ENCODE measurements around the gene DSCAML1.
"Not testable (repeated sequence)": the region's sequence is repeated elsewhere in the genome, so short reads cannot be mapped to it uniquely, and the experiment has no call there.

DSCAML1 gene

DNA sequence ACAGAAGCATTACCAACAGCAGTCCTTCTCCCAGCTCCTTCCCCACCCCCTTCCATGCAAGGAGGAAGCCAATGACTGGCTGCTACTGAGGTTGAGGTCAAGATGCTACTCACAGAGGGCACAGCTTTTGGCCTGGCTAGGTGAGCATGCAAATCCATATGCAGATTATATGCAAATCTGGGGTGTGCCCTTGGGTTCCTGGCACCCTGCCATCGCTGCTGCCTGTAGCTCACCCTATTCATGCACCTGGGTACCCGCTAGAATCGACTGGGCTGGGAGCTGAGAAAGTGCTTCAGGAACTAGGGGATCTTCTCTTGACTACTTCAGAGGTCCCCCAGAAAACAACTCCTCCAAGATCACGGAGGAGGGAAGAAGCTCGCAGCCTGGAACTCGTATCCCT lies 4.0 kb downstream of the DSCAML1 start:
- no peak for DNase-seq (ENCODE audit: low read depth)

DNA sequence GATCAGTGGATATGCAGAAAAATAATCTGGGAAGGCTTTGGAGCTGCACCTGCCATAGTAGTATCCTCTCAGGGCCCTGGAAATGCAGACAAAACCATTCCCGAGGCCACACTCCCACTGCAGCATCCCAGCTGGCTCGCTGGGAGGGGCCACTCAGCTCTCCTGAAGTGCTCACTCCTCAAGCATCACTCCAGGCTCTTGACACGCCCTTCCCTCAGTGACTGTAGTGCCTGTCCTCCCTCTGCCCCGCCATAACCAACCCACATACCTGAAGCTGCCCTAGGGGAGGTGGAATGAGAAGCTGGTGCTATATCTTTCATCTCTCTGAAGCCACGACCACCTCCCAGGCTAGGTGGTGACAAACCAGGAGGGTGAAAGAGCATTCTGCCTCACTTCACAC lies 4.8 kb downstream of the DSCAML1 start:
- no peak for DNase-seq (ENCODE audit: low read depth)

DNA sequence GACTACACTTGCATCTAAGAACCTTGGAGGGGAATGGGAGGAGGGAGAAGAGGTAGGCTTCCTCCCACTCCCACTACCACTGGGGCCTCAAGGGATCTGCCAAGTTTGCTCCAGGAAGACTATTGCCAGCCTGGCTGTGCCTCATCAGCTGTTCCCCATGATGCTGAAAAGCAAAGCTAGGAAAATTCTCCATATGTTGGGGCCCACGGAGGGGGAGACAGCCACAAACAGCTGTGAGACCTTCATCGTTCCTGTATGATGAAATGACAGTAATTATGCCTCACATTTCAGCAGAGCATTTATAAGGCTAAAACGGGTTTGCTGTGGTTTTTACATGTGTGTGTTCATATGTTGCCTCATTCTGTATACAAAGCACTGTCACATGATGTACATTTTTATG lies 6.7 kb downstream of the DSCAML1 start:
- no peak for DNase-seq (ENCODE audit: low read depth)

DNA sequence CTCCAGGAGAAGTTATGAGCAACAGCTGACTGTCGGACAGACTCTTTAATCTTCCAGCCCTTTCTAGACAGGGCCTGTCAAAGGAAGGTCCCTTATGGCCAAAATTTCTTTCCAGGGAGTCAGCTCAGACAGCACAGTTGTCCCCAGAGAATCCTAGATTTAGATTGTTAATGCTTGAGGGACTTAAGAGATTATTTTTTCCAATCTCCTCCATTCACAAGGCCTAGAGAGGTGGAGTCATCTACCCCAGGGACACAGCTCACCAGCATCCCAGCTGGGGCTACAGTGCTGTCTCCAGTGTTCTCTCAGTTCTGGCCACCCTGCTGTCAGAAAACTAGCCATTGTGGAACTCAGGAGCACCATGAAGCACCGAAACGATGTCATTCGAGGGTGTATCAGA lies 7.8 kb downstream of the DSCAML1 start:
- DNase-seq (ENCODE audit: low read depth), result no peak

DNA sequence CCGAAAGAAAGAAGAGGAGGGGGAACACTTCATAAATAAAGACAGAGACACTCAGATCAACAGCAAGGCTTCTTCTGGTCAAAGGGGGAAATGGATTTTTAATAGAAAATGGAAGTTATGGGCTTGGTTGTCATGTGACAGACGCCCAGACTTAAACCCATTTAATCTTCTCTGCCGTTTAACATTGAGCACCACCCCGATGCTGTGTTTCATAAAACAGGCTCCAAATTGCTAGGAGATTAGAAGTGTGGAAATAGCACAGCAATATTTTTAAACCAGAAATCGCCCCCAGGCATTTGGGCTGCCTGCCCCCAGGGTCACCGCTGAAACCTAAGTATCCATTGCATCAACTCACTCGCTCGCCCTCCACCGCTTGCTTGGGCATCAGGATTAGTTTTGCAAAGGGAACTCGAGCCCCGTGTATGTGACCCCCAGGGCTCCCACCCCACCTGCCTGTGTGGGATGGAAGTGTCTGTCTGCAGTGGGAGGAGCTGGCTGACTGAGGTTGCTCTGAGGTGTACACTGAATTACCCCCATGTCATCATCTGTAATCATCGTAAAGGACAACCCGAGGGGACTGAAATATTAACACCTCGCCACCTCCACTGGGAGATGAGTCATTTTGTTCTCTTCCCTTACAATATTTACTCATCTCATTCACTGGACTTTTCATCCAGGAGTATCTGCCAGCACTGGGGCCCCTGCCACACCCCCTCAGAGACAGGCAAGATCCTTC lies 10.7 kb downstream of the DSCAML1 start:
- DNase-seq (ENCODE audit: low read depth), result no peak

DNA sequence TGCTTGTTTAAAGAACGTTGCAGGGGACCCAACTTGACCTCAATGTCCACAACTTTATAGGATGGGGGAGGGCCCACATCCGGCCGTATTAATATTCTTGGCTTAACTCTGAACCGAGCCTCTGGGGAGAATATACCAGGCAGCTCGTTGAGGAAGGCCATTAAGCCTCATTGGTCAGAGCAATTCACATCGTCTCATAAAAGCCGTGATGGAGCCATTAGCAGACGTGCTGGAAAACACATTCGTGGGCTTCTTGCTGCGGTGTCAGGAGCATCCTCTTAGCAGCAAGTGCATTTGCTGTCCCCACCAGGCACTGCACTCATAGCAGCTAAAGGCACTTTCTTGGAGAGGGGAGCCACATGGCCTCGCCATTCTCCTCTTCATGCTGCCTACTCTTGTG lies 14.9 kb downstream of the DSCAML1 start:
- no peak for DNase-seq (ENCODE audit: low read depth)

DNA sequence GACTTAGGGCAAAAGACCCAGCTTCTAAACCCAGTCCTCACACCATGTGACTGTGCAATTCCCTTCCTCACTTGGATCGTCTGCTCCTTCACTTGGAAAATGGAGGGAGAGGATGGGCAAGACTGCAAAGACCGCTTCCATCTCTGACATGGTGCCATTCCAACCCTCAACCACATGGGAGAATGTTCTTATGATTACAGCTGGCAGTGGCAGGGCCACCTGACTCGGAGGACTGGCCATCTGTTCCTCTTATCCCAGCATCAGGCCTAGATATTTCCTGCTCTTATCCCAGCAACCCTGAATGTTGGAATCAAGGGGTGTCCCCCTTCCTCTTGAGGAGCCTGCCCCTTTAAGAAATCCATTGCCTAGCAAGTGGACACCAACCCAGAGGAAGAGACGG lies 15.4 kb downstream of the DSCAML1 start:
- no peak for DNase-seq (ENCODE audit: low read depth)

DNA sequence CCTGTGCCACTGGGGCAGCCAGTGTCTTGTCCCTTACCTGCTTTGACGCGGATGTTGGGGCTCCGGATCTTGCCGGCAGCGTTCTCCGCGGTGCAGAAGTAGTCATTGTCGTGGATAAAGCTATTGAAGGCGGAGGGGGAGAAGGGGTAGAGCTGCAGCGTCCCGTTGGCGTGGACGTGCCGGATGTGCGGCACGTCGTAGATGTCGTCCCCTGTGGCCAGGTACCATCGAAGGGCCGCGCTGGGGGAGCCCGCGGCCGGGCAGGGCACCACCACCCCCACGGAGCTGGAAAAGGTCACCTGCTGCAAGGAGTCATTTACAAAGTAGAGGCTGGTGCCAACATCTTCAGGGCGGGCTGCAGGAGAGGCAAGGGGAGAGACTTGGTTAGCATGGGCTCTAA lies 16.6 kb downstream of the DSCAML1 start:
- no peak for DNase-seq (ENCODE audit: low read depth)

DNA sequence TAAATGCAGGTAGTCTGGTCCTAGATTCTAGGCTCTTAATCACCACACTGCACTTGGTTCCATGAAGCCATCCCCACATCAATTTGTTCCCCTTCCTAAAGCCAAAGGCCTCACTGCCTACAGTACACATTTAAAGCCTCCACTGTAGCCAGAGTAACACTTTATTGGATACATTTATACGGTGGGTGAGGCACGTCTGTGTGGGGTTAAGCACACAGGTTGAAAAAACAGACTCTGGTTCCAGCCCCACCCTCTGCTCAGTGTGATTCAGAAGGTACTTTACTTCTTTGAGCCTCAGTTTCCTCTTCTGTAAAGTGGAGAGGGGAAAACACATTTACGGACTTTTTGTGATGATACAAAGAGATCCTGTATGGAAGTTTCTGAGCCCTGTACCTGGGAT lies 22.5 kb downstream of the DSCAML1 start:
- no peak for DNase-seq (ENCODE audit: low read depth)

DNA sequence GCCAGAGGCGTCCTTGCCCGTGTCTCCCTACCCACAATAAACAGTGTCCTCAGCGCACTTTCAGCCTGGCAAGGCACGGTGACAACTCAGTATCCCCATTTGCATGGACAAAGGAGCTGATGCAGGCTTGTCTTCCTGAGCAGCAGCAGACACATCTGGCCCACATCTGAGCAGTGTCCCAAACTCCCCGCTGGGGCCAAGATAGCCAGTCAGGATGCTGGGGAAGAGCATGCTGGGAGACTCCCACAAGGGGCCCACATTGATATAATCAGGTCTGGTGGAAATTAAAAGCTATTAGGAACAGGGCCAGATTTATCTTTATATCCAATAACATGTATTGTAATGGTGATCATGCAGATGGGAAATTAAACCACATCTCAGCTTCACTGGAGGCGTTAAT lies 24.7 kb downstream of the DSCAML1 start:
- DNase-seq (ENCODE audit: low read depth), result no peak

DNA sequence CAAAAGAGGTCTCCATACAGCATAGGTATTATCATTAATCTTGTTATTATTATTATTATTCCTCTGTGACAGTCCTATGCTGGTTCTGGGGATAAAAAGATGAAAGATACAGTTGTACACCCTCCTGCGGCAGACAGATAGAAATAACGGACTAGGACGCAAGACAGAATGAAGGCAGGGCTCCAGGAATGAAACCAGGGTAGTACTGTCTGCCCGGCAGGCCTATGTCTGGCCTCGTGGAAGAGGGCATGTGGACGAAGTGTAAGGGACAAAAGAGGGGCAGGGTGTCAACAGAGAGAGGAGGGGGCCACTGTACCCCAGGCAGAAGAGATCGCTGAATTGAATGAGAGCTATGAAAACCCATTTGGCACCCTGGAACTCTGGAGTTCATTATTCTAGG lies 25.2 kb downstream of the DSCAML1 start:
- DNase-seq (ENCODE audit: low read depth), result no peak

DNA sequence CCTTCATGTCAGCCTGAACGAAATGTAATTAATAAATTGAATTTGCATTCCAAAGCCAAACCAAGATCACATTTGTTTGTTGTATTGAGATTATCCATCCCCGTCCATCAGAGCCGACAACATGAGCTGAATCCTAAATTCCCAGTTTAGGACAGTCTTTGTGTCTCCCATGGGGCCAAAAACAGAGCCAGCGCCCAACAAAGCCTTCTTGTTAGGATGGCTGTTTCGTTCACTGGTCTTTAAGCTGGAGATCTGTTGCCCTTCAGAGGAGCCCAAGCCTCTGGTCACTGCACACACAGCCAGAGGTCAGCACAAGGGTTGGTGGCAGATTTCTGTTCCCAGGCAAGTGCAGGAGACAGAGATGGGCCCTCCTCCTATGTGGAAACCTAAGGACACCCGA lies 25.8 kb downstream of the DSCAML1 start:
- no peak for DNase-seq (ENCODE audit: low read depth)

DNA sequence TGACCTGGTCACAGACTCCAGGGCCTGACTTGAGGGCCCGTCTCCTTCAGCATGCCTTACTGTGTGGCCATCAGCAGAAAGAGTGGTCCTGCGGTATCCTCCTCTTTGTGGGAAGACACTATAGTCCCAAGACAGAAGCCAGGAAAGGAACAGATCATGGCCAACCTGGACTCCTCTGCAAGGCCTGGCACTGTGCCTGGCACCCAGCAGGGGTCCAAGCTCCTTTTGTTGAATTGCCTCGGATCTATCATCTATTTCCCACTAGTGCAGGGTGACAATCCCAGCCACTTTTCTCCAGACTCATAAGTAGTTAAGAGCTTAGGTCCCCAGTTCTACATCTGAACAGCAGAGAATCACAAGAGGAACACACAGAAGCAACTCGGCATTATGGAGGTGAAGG lies 27.0 kb downstream of the DSCAML1 start:
- DNase-seq (ENCODE audit: low read depth), result no peak

DNA sequence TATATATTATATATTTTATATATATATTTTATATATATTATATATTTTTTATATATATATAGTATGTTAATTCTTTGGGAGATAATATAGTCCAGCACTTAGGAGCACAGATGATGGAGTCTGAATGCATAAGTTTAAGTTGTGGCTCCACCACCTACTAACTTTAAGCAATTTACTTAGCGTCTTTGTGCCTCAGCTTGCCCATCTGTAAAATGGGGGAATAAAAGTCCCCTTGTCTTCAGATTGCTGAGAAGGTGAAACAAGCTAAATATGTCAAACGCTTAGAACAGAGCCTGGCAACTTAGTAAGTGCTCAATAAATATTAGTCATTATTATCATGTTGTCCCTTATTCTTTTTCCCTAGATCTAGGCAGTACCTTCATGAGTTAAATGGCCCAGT lies 27.5 kb downstream of the DSCAML1 start:
- DNase-seq (ENCODE audit: low read depth), result no peak

DNA sequence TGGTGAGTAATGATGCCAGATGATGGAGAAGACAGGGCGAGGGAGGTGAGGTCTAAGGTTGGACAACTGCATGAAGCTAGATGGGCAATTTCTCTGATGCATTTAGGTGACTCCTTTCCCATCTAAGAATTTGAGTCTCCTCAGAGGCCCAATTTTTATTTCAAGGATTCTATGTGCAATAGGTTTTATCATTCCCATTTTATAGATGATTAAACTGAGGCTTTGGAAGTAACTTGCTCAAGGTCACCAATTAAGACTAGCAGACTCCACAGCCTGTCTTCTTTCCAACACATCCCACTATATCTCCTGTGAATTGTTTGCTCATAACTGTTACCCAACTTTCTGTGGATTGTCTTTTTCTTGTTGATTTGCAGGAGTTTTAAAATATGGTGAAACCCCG lies 28.5 kb downstream of the DSCAML1 start:
- DNase-seq (ENCODE audit: low read depth), result no peak

DNA sequence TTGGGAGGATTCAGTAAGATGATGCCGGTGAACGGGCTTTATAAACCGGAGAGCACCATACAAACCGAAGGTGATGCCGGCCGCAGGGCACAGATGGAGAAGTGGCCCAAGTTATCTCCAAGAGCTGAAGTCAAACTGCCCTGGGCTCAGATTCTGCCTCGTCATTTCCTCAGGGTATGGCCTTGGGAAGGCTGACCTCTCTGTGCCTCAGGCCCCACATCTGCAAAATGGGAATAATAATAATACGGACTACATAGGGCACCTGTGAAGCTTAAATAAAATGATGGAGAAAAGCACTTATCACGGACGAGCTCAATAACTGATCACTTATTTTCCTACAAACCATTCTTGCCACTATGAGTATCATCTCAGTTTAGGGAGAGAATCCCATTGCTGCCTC lies 29.9 kb downstream of the DSCAML1 start:
- no peak for DNase-seq (ENCODE audit: low read depth)

DNA sequence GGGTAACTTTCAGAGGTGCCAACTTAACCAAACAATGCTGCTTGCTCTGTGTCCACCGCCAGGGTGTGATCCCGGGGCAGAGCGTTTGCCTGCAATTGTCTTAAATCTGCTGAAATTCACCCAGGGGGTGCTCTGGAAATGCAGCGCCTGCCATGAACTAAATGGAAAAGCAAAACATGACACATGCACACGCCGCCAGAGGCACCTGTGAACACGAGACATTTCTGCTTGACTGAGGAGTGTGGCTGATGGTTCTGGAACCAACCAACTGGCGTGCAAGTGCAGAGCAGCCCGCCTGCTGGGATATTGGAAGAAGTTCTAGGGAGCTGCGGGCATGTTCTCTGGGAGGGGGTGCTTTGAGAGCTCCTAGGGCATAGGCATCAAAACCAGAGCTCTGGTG lies 30.4 kb downstream of the DSCAML1 start:
- no peak for DNase-seq (ENCODE audit: low read depth)

DNA sequence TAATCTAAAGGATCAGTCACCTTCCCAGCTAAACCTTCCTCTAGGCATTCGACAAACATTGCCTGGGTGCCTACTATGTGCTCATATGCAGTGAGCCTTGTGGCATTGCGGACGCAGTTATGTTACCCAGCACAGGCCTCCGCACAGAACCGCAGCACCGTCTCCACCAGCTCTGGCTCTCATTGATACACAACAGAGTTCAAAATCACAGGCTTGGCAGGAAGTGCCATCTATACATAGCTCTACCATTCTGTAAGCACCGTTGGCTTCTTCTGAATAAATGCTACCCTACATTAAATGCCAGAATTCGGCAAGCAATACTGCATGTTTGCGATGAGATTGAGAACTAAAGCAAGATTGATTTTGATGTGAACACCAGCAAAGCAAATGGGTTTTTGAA lies 31.0 kb downstream of the DSCAML1 start:
- no peak for DNase-seq (ENCODE audit: low read depth)

DNA sequence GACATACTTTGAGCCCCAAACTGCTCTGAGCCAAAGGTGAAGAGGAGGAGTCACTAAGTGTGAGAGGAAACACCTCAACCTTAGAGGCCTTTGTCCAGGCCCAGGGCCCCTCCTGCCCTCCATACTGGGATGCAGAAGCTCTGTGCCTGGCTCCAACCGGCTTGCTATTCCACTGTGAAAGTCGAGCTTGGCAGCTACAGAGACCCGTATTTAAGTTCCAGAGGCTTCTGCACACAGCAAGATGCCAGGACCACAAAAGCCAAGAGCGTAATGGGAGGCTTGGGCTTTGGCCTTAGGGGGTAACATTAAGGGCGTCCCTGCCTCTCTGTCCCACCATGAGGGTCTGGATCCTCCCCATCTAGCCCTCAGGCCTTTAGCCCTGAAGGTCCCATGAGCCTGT lies 31.9 kb downstream of the DSCAML1 start:
- DNase-seq (ENCODE audit: low read depth), result no peak

DNA sequence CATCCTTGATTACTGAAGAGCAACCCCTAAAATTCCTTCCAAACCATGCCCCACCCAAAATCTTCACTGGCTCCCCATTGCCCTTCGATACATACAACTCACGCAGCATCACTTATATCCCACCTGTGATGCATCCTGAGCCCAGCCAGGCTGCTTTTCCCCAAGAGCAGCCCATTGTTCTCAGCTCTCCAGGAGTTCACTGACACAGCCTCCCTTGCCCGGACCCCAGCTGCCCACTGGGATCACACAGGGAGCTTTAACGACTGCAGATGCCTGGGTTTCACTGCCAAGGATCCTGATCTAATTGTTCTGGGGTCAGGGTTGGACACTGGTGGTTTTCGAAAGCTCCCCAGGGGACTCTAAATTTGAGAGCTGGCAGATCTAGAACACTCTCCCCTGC lies 33.6 kb downstream of the DSCAML1 start:
- not testable (repeated sequence) for DNase-seq (ENCODE audit: low read depth)

DNA sequence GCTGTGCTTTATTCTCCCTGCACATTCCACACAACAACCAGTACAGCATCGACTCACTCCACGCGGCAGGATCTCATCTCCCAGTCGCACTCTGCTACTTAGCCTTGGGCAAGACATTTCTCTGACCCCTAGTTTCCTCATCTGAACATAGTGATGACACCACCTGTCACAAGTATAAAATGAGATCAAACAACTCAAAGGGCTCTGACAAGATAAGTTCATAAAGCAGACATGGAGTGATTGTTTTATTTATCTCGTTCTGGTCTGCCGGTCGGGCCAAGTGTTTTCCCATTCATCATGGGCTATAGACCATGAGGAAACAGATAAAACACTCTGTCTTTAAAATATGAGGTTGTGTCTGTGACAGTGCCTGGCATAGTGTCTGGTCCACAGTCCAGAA lies 35.0 kb downstream of the DSCAML1 start:
- no peak for DNase-seq (ENCODE audit: low read depth)

DNA sequence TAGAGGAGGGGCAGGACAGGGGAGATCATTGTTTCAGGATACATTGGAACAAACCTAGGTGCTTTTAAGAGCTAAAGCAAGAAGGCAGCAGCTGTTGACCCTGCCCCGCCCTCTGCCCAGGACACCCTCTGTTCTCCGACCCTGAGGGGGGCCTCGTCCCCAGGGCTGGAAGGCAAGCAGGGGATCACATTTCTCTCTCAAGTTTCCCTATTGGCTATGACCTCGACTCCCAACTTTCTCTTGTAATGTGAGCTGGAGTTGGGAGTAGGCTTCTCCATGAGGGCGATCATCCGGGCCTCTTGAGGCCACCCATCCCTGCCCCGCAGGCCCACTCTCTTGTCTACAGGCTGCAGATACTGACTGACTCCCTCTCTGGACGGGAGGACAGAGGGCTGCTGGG lies 37.7 kb downstream of the DSCAML1 start:
- DNase-seq (ENCODE audit: low read depth), result no peak

DNA sequence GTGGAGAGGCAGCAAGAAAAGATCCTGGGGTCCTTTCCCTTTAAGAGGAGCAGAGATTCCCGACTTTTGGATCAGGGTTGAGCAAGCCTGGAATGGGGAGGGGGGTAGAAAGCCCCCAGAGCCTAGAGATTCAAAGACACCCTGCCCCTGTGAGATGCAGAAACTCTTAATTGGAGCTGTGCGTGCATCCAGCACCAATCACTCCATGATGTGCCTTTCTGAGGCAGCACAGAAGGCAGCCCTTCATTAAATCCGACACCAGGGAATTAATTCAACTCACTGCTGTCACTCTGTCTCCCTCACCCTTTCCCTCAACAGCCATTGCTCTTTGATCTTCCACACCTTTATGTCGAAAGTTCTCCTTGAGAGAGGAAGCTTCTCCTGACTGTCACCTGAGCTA lies 43.0 kb downstream of the DSCAML1 start:
- DNase-seq (ENCODE audit: low read depth), result no peak

DNA sequence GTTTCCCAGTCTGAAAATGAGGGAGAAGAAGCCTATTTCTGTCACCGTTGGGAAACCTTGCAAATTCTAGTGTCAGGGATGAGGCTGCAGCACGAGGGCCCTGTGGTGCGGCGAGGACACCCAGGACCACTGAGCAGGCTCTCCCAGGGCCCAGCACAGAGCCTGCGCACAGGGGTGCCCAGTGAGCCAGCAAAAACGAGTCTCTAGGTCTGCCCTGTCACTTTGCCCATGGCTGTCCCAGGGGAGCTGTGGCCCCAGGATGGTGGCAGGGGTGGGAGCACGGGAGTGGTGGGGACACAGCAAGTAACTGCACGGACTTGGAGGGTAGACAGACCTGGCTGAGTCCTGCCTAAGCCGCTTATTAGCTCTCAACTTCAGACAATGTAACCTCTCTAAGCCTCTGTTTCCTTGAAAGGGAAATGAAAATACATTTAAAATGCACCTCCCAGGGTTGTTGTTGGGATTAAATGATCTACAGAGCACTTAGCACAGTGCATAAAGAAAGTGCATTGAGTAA lies 44.2 kb downstream of the DSCAML1 start:
- DNase-seq (ENCODE audit: low read depth), result no peak

DNA sequence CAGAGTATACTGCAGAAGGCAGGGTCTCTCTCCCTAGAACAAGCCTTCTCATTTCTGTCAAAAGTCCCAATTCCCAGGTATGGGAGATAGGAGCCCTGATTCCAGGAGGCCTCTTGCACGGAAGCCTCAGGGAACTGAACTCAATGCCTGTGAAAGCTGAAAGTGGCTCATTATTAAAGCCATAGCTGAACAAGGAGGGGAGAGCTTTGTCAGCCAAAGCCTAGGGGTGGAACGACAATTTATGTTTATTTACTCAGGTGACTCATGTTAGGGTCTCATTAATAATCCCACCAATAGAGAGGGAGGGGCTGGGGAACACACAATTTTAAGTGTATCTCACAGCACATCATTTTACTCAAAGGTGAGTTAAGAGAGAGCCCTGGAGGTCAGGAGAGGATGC lies 44.9 kb downstream of the DSCAML1 start:
- no peak for DNase-seq (ENCODE audit: low read depth)

Measured in stimulated activated CD8-positive, alpha-beta memory T cell treated with anti-CD3 and anti-CD28 coated beads, Interleukin-12 subunit alpha, Interleukin-12 subunit beta, amount 100 ng/mL, for 4 hours (primary cell).